ENCODE data around the gene CEP85L.

Gene CEP85L

GRCh38 chr6:118661831-118662230 lies 10.4 kb upstream of the CEP85L start:
- DNase-seq (ENCODE audit: low read depth in 4 of 4, low spot score in 1 of 4): no peak

GRCh38 chr6:118660218-118660569 lies 8.8 kb upstream of the CEP85L start:
- peak in 3 of 4 experiments; percentile 15 to 47 (median 37) for DNase-seq (ENCODE audit: low read depth in 4 of 4, low spot score in 1 of 4)

GRCh38 chr6:118659513-118660217 lies 8.3 kb upstream of the CEP85L start:
- DNase-seq (ENCODE audit: low read depth in 4 of 4, low spot score in 1 of 4): no peak

GRCh38 chr6:118656847-118657451 lies 5.6 kb upstream of the CEP85L start:
- DNase-seq (ENCODE audit: low read depth in 4 of 4, low spot score in 1 of 4): no peak

- DNase-seq (ENCODE audit: low read depth in 4 of 4, low spot score in 1 of 4): no peak
These were observed 742 bp upstream of the CEP85L start for GRCh38 chr6:118652051-118652615.

GRCh38 chr6:118650582-118651281 lies 659 bp downstream of the CEP85L start:
- DNase-seq (ENCODE audit: low read depth in 4 of 4, low spot score in 1 of 4): no peak

GRCh38 chr6:118649918-118650581 lies 1.3 kb downstream of the CEP85L start:
- DNase-seq (ENCODE audit: low read depth in 4 of 4, low spot score in 1 of 4): no peak

GRCh38 chr6:118648866-118649554 lies 2.4 kb downstream of the CEP85L start:
- DNase-seq (ENCODE audit: low read depth in 4 of 4, low spot score in 1 of 4): no peak

GRCh38 chr6:118646977-118647376 lies 4.4 kb downstream of the CEP85L start:
- DNase-seq (ENCODE audit: low read depth in 4 of 4, low spot score in 1 of 4): no peak

GRCh38 chr6:118645395-118645794 lies 6.0 kb downstream of the CEP85L start:
- DNase-seq (ENCODE audit: low read depth in 4 of 4, low spot score in 1 of 4): no peak

- DNase-seq (ENCODE audit: low read depth in 4 of 4, low spot score in 1 of 4): no peak
These were observed 7.4 kb downstream of the CEP85L start for GRCh38 chr6:118644007-118644406.

- no peak for DNase-seq (ENCODE audit: low read depth in 4 of 4, low spot score in 1 of 4)
These were observed 10.3 kb downstream of the CEP85L start for GRCh38 chr6:118641042-118641441.

GRCh38 chr6:118639054-118639964 lies 12.1 kb downstream of the CEP85L start:
- DNase-seq (ENCODE audit: low read depth in 4 of 4, low spot score in 1 of 4): no peak

GRCh38 chr6:118638288-118638687 lies 13.1 kb downstream of the CEP85L start:
- no peak for DNase-seq (ENCODE audit: low read depth in 4 of 4, low spot score in 1 of 4)

GRCh38 chr6:118635909-118636735 lies 15.3 kb downstream of the CEP85L start:
- no peak for DNase-seq (ENCODE audit: low read depth in 4 of 4, low spot score in 1 of 4)

GRCh38 chr6:118632359-118632758 lies 19.0 kb downstream of the CEP85L start:
- DNase-seq (ENCODE audit: low read depth in 4 of 4, low spot score in 1 of 4): no peak

- no peak for DNase-seq (ENCODE audit: low read depth in 4 of 4, low spot score in 1 of 4)
These were observed 20.5 kb downstream of the CEP85L start for GRCh38 chr6:118630923-118631322.

- no peak for DNase-seq (ENCODE audit: low read depth in 4 of 4, low spot score in 1 of 4)
These were observed 21.3 kb downstream of the CEP85L start for GRCh38 chr6:118630067-118630466.

- no peak for DNase-seq (ENCODE audit: low read depth in 4 of 4, low spot score in 1 of 4)
These were observed 23.7 kb downstream of the CEP85L start for GRCh38 chr6:118627724-118628123.
